HG03520 (cell line): Measurements from ENCODE around the gene PKNOX2.

ENCODE experiments used
- ATAC-seq: cut with Tn5 transposase; IDR thresholded peaks from one replicate; pipeline ENCODE4 v1.9.1; 2021; ENCODE audit warnings: mild to moderate bottlenecking, moderate library complexity; ENCODE audit not compliant: unreplicated experiment

PKNOX2 gene

DNA sequence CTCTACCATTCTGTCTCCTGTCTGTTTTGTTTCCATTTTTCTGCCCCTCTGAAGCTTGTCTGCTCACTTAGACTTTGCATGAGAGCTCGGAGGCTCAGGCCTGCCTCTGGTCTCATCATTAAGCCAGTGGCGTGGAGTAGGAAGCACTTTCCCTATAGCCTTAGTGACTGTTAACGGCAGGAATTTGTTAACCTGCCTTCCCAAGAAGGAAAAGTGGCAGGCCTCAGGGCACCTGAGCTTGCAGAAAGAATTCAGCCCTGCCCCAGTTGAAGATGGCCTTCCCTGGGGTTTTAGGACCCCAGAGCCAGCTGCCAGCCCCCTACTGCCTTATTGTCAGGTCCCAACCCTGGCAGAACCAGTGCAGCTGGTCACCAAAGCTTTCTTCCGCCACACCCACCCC, 93.2 kb downstream of the PKNOX2 start:
- ATAC-seq = no peak

DNA sequence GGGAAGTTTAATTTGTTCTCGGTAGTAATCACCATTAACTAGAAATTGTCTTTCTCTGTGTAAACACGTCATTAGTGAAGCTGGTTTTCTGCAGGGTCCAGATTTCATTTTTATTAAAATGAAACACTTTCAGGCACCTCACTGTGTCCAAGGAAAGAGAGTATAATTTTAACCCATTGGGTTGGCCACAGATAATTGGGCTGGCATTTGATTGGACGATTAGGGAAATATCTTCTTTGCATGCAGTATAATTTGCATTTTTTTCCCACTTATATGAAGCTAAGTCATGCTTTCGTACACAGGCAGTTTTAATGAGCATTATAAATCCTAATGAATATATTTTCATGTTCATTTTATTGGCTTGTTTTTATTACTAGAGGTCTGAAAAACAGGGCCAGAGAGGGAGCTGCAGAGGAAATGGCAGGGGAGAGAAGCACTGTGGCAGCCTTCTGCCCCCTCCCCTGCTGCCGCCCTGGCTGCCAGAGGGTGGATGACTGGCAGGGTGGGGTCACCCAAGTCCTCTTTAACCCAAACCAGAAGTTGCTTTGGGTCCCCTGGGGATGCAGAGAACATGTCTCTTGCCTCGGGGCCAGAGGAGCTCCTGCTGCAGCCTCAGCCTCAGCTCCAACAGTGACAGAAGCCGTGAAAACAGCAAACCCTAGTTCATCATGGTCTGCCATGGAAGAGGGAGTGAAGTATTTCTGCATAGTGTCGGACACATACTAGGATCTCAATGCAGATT, 93.9 kb downstream of the PKNOX2 start:
- no peak for ATAC-seq

DNA sequence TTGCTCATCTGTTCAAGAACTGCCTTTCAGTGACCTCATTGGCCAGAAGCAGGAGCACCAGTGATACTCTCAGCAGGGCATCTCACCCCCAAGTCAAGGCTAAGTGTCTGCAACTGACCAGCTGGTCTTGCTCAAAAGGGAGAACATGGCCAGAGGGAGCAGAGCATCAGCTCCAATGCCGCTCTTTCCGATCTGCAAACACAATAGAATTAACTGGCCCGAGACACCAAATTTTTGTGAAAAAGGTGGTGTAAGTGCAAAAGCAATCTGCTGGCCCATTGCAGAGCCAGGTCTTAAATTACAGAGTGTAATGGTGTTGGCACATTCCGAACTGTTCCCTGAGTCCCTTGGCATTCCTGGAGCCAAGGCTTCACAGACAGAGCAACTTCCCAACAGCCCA, 97.0 kb downstream of the PKNOX2 start:
- no peak for ATAC-seq

DNA sequence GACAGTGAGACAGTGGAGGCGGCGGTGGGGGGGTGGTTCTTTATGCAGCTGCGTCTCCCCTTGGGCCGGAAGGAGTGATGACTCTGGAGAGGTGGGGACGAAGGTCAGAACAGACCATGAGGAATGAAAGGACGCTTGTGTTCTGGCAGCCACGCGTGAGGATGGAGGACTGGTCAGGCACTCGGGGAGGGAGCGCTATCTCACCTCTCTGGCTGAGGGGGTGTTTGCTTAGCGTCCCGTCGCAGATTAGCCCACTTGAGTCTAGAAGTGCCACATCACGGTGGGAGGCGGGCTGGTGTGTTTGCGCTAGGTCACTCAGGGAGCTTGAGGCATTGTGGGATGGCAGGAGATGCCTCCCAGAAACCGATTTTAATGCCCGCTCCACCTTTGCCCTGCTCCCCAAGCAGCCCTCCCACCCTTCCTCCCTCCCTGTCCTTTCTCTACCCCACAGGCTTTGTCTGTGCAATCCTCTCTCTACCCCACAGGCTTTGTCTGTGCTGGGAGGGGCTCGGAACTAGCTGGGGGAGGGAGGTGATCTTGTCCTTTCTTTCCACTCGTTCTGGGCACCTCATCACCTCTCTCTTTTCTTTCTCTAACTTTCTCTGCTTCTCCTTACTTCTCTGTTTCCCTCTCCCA, 97.8 kb downstream of the PKNOX2 start:
- no peak for ATAC-seq

DNA sequence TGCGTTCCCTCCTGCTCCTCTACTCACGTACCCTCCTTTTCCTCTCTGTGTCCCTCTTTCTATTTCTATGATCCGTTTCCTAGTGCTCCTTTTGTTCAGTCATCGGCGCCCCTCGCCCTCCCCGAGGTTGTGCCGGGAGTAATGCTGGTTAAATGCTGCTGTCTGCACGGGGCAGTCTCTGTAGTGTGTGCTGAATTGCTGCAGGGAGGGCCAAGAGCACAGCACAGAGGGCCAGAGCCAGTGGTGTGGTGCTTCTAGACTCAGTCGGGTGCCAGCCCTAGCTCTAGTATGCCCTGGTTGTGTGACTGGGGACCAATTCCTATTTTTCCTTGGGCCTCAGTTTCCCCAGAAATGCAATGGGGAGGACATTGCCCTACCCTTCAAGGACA, 98.3 kb downstream of the PKNOX2 start:
- ATAC-seq = no peak

DNA sequence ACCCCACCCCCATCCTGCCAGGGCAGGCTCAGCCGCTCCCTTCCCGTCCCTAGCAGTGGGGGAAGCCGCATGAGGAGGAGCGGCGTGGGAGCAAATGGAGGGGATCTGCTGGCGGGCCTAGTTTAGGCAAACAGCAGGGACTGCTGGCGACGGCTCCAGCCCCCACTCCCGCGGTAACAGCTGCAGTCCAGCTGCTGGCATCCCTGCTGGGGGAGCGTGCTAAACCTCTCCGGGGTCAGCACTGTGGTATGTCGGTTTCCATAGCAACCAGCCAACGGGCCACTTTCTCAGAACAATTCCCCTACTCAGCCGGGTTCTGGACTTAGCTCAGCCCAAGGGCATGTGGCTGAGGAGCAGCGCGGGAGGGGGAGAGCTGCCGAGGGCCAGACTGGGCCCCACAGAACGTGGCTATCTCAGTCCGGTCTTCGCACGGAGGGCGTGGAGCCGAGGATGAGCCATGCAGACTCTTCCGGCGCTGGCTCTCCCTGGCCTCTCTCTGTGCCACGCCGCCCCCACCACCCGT, 98.8 kb downstream of the PKNOX2 start:
- ATAC-seq = no peak

DNA sequence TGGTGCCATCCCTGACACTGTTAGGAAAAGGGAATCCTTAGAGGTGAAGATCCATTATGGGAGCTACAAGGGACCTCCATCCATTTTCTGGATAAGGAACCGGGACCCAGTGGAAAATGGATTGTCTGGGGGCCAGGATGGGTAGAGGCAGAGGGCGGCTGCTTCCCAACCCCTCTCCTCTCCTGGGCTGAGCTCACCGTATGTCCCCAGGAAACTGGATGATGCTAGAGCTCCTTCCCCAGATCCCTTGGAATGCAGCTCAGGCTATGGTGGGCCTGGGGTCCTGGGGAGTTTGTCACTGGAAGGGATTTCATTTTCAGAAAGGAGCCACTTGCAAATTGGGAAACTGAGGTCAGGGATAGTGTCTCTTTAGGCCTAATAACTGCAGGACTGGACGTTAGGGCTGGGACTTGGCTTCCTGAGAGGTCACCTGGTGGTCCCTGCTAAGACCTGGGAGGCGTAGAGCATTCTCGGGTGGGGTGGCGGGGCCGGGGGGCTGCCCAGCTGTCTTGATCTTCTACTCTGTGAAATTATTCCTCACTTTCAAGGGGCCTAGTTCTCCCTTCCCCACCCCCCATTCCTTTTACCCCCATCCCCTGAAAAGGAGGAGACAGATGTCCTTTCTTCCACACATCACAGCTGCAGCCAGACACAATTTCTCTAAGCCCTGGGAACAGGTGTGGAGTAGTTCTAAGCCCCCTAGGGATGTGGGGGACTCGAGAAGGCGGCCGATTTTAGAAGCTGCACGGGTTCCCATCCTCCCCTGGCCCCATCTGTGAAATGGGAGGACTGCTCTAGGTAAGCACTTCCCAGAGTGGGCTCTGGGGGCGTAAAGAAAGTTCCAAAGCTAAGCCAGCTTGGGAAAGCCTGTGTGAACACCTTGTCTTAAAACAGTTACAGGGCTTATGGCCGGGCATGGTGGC, 99.8 kb downstream of the PKNOX2 start:
- no peak for ATAC-seq

DNA sequence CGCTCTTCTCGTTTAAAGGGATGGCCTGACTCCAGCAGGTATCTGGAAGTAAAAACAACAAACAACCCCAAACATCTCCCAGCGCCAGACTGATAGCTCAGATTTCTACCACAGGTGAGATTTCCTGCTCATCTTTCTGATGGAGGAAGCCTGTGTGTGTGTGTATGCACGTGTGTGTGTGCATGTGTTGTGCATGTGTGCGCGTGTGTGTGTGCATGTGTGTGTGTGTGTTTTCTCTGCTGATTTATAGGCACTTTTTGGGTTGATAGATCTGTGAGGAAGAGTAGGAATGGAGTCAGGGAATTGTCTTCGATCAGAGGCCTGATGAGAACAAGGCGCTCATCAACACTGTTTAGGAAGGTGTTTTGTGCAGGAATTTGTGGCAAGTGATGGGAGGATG, 103.0 kb downstream of the PKNOX2 start:
- no peak for ATAC-seq

DNA sequence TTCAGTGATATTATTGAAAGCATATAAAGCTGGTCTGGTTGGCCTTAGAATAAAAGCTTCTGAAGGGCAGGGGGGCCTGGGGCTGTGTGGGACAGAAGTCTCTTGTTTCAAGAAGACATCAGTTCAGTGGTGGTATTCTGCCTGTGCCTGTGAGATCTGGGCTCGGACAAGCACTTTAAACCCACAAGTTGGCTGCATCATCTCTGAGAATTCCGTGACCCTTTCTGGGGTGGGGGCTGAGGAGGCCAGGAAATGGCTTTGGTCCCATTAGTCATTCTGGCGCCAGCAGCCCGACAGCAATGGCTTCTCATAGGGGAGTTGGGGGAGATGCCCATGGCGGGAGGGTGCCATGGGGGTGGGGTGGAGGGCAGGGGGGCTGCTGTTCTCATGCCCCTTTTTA, 104.1 kb downstream of the PKNOX2 start:
- no peak for ATAC-seq

DNA sequence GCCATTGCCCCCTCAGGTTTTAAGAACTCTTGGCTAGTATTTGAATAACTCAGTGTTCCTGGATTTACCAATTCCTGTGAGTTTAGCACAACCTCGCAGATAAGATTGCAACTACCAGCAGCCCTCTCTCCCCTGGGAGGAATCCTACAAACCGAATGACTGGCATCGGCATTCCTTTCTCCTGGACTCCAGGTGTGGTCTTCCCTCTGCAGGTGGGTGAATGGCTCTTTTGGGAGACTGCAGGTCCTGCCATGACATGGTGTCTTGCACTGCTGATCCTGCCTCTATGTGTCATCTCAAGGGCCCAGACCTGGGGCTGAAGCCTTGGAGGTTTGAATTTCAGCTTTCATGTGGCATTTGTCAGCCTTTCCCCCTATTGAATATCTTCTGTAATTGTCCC, 105.6 kb downstream of the PKNOX2 start:
- no peak for ATAC-seq

DNA sequence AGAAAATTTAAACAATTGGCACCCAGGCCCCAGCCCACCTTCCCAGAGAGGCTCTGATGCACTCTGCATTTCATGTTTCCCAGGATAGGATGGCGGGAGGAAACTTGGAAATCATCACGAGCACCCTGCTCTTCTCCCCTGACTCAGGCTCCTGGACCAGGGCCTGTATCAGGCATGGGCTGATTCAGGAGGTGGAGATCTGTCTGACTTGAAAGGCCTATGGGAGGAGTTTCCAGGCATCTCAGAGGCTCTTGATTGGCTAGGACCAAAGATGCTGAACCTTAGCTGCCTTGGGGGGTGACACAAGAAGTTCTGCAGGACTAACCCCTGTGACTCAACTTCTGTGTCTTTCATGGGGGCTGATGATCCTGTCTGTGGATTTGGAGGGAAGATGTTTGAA, 106.2 kb downstream of the PKNOX2 start:
- no peak for ATAC-seq

DNA sequence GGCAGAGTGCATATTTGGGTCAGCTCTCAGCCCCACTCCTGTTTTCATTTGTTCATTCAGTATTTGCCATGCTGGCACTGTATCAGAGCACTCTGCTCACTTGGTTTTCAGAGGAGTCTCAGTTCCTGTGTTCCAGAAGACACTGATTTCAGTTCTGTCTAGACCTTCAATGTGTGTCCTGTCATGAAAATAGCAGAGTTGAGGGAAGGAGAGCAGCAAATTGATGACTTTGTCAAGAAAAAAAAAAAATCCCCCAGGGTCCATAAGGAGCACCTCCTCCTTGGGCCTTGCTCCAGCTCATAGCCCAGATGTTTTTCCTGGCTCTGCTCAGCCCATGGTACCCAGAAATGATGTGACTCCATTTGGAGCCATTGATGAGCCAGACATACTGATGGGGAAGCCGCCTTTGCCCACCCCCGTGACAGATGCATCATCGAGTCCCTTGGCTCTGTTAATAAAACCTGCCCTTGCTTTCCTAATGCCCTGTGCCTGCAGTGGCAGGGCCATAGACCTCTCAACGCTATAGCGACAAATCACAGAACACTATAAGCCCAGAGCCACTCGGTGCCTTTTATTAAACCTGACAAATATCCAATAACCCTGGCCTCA, 107.0 kb downstream of the PKNOX2 start:
- no peak for ATAC-seq

DNA sequence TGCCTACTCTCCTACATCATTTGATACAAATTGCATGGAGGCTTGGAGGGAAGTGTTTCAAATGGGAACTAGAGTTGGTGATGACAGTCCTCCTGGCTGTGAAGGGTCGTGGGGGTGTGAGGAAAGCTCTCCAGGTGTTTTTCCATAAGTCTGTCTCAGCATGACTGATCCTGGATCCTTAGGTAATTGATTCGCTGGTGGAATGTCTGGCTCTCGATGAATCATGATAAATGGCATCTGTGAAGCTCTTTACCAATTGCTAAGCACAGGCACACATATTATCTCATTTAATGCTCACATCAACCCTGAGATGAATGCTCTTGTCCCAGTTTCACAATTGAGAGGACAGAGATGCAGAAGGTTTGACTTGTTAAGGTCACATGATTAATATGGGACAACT, 107.5 kb downstream of the PKNOX2 start:
- ATAC-seq = no peak

DNA sequence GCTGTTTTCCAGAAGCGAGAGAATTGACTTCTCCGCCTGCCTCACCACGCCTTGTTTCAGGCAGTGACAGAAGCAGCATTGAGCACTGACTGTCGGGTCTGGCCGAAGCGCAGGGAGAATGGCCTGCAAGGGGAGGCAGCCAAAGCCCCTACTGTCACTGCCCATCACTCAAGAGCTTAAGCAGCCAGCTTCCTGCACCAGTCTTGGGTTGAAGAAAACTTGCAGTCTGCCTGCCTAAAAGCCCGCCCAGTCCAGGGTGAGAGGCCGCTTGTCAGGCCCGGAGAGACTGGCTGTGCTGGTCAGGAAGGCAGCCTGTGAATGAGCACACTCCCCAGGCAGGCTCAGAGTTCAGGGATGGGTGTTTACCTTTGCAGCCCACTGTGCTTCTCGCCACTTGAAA, 108.3 kb downstream of the PKNOX2 start:
- no peak for ATAC-seq

DNA sequence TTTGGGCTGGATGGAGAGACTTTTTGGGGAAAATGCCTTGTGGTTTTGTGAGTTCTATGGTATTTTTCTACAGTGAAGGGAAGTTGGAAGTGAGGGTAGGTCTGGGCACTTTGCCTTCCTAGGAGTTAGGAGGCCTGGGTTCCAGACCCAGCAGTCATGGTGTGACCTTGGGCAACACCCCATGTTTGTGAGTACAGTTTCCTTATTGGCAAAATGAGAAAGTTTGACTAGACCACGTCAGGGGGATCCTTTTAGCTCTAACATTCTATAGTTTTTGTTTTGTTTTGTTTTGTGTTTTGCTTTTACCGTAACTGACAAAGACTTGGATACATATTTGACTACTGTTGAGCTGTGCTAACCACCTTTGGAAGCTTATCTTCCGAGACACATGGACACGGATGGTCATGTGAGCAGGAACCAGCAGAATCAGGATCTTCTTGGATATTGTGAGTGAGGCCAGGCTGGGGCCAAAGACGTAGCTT, 109.0 kb downstream of the PKNOX2 start:
- no peak for ATAC-seq

DNA sequence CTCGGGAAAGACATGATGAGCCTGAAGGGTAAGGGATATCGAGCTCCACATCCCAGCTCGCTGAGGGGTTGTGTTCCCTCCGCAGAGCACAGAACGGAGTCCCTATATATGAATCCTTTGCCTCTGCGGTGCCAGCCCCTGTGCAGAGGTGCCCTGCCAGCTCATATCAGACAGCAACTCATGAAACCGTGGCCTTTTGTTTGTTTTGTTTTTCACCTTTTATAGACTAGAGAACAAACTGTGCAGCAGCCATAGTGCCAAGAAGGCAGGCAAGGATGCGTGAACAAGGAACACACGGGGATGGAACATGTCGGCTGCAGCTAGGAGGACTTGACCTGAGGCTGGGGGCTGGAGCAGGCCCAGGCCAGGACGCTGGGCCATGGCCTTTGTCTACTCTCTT, 109.8 kb downstream of the PKNOX2 start:
- no peak for ATAC-seq

DNA sequence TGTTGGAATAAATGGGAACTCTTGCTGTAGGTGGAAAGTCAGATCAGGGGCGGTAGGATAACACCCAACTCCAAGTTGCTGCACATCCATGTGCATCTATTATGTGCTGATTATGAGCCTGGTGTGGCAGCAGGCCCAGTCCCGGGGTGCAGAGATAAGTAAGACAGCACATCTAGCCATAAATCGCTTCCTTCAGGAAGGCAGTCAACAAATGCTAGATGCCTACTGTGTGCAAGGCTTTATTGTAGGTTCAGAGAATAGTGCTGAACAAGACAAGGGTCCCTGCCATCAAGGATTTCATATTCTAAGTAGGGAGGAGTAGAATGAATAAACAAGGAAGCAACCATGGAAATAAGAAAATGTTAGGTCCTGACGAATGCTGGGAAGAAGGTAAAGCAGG, 110.2 kb downstream of the PKNOX2 start:
- no peak for ATAC-seq

DNA sequence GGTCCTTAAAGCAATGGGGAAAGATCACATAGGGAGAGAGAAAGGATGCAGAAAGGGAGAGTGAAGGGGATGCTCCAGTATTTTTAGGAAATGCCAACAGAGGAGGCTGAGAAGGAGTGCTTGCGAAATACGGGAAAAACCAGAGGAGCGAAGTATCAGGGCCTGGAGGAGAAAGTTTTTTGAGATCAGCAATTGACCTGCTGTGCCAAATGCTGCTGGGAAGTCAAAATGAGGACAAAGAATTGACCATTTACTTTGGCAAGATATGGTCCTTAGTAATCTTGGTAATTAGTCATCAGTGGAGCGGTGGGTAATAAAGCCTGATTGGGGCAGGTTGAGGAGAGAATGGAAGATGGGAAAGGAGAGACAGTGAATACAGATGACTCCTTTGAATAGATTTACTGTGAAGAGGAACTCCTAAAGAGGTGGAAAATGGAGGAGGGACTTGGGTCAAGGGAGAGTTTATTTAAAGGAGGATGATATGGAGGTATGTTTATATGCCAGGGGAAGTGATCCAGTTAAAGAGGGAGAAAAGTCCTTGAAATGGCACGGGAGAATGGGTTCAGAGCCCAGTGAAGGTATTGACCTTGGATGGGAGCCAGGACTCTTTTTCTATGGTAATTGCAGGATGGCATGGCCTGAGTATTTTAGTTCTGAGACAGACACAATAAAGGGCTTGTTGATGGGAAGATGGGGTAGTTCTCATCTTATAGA, 111.5 kb downstream of the PKNOX2 start:
- no peak for ATAC-seq

DNA sequence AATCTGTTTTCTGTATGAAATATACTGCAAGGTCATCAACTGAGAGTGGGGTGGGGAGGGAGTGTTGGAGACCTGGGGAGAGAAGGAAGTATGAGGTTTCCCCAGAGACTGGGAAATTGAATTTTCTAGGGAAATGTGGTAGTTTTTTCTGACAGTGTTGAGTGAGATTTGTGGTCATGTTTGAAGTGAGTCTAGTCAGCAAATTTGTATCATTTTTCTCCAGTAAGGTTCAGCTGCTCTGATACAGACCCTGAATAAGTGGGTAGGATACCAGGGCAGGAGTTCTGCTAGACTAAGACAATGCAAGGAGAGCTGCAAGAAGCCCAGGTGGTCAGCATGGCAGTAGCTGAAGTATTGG, 112.0 kb downstream of the PKNOX2 start:
- ATAC-seq = no peak

DNA sequence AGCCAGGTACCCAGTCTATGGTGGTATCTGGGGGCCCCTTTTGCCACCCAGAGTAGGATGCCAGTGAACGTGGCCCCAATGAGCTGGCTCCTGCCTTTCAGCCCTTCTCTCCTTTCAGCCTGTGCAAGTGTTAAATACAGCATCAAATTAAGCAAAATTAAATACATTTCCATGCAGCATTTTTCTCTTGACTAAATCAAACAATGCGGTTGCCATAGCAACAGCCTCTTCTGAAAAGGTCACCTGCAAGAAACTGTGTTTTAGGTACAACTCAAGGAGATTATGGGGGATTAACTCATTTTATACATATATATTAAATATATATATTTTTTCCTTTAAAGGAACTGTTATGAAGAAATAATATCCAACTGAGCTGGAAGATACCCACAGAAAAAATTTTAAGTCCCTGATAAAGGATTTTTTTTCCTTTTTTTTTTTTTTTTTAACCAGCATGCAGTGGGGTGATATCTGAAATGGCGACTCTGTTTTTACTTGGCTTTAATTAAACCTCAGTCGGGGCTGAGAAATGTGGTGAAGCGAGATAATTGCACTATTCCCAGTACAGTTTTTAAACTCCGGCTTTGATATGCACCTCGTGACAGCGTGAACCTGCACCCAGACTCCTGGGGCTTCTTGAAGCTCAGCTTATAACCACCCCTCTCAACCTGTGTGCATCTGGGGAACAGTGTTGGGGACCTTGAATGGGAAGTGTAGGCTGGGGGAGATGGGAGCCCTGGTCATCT, 115.3 kb downstream of the PKNOX2 start:
- ATAC-seq = no peak
